HepG2 (cell line): ENCODE data around the gene PIK3CB. TPM values are rescaled to one million over a fixed set of nuclear protein-coding genes. Genes with fewer than 3 reads are reported as not detected.

ENCODE experiments used
- ATAC-seq: fragments of 200-7000 bp; cut with Tn5 transposase; 3 replicates; pipeline ENCODE4 v1.9.1; 2020; ENCODE audit warnings: mild to moderate bottlenecking, moderate library complexity
- BruUV-seq: library from RNA; stranded (reverse); fragments of 400-500 nt; replicated peaks from 2 replicates; lab custom pipeline; 2021; lab: Mats Ljungman, UMichigan
- CTCF ChIA-PET: fragments of 300-600 bp; formaldehyde crosslinking; extraction: SDS; loops from one replicate; lab custom pipeline; 2021; ENCODE audit warnings: low total read pairs, inconsistent platforms, low intra/inter-chr PET ratio; lab: Yijun Ruan, JAX
- POLR2A ChIA-PET: fragments of 350-600 bp; sonication (Branson Sonifier 250); formaldehyde crosslinking; loops from one replicate; lab custom pipeline; 2020; ENCODE audit warnings: antibody characterized with exemption, inconsistent platforms; lab: Yijun Ruan, JAX
- DNase-seq: peaks from one replicate; pipeline ENCODE4 v3.0.0-alpha.2; 2015; ENCODE audit warnings: low spot score
- FAIRE-seq: peaks from 3 replicates; lab custom pipeline; 2011; peaks lifted over from hg19 to GRCh38; lab: Jason Lieb, UNC
- H2AFZ ChIP-seq: one replicate; pipeline ENCODE4 v1.6.1; 2011; ENCODE audit warnings: low read length, inconsistent platforms
- H3K27ac ChIP-seq: fragments of 300-600 bp; 3 replicates; pipeline ENCODE4 v1.8.0; 2011; ENCODE audit warnings: mixed run types, mild to moderate bottlenecking, mixed read lengths, low read length, inconsistent platforms; ENCODE audit not compliant: insufficient read depth; ENCODE audit errors: extremely low read length
- H3K27me3 ChIP-seq, 2 experiments: fragments of 200-600 bp in 1 of 2; 2 replicates in 1 of 2; 3 replicates in 1 of 2; pipeline versions ENCODE4 v1.6.0 to v1.8.0; 2011; ENCODE audit warnings: low read length in 2 of 2, mild to moderate bottlenecking in 2 of 2, moderate library complexity in 2 of 2, inconsistent platforms in 1 of 2; ENCODE audit not compliant: insufficient read depth in 2 of 2, control insufficient read depth in 1 of 2
- H3K36me3 ChIP-seq, 2 experiments: fragments of 200-600 bp in 1 of 2; replicated peaks in 1 of 2; 2 replicates in 1 of 2; 3 replicates in 1 of 2; pipeline versions ENCODE4 v1.5.1 to v1.8.0; 2011; ENCODE audit warnings: low read length in 2 of 2, inconsistent platforms in 1 of 2; ENCODE audit not compliant: insufficient read depth in 2 of 2, control insufficient read depth in 1 of 2
- H3K4me1 ChIP-seq: 2 replicates; pipeline ENCODE4 v1.5.1; 2012; ENCODE audit warnings: low read length, inconsistent platforms; ENCODE audit not compliant: insufficient read depth
- H3K4me2 ChIP-seq: 2 replicates; pipeline ENCODE4 v1.6.0; 2011; ENCODE audit warnings: low read depth, low read length, inconsistent platforms
- H3K4me3 ChIP-seq, 3 experiments: fragments of 200-600 bp in 1 of 3; sonication (generic), shearing (Covaris generic) in 1 of 3; replicated peaks in 1 of 3; 2 replicates each; pipeline ENCODE4 v1.5.1; 2011 to 2016; ENCODE audit warnings: low read length in 3 of 3, inconsistent platforms in 2 of 3, low read depth in 2 of 3, mild to moderate bottlenecking in 2 of 3, control low read depth in 1 of 3, mixed read lengths in 1 of 3; ENCODE audit not compliant: insufficient read depth in 1 of 3
- H3K79me2 ChIP-seq: one replicate; pipeline ENCODE4 v1.6.1; 2011; ENCODE audit warnings: low read length, inconsistent platforms; ENCODE audit not compliant: insufficient read depth
- H3K9ac ChIP-seq: 2 replicates; pipeline ENCODE4 v1.6.0; 2011; ENCODE audit warnings: mild to moderate bottlenecking, low read depth, low read length, inconsistent platforms; ENCODE audit not compliant: insufficient read depth
- H3K9me3 ChIP-seq: 2 replicates; pipeline ENCODE4 v1.5.1; 2012; ENCODE audit warnings: mild to moderate bottlenecking, low read length
- H4K20me1 ChIP-seq: 2 replicates; pipeline ENCODE4 v1.6.0; 2011; ENCODE audit warnings: inconsistent platforms, mild to moderate bottlenecking, low read length, moderate library complexity; ENCODE audit not compliant: insufficient read depth
- AHDC1 ChIP-seq: sonication (generic); formaldehyde crosslinking; IDR thresholded peaks from 2 replicates; pipeline ENCODE4 v1.5.1; 2020; ENCODE audit warnings: mild to moderate bottlenecking, missing genetic modification reagents, borderline replicate concordance
- ARID3A ChIP-seq: IDR thresholded peaks from 2 replicates; pipeline ENCODE4 v1.6.1; 2012; ENCODE audit warnings: low read depth, low read length, improper control_type of control experiment
- DBP ChIP-seq: sonication (generic); formaldehyde crosslinking; IDR thresholded peaks from 2 replicates; pipeline ENCODE4 v1.4.0; 2020; ENCODE audit warnings: missing genetic modification reagents; ENCODE audit errors: not compliant biosample characterization
- KMT2B ChIP-seq: IDR thresholded peaks from 2 replicates; pipeline ENCODE4 v1.6.1; 2016; ENCODE audit warnings: missing genetic modification reagents, missing compliant biosample characterization
- MXD4 ChIP-seq: IDR thresholded peaks from 2 replicates; pipeline ENCODE4 v1.6.1; 2016; ENCODE audit warnings: mild to moderate bottlenecking, missing biosample characterization, missing genetic modification reagents
- RAD21 ChIP-seq: fragments of 450-650 bp; formaldehyde crosslinking; IDR thresholded peaks from 2 replicates; pipeline ENCODE4 v1.5.0; 2020; ENCODE audit warnings: mild to moderate bottlenecking
- SSRP1 ChIP-seq: IDR thresholded peaks from 2 replicates; pipeline ENCODE4 v1.6.1; 2016; ENCODE audit warnings: control low read depth
- SYNCRIP ChIP-seq: fragments of 200-400 bp; formaldehyde crosslinking; IDR thresholded peaks from 2 replicates; pipeline ENCODE4 v1.6.1; 2018; ENCODE audit warnings: mild to moderate bottlenecking, low read depth, low read length; ENCODE audit not compliant: insufficient read depth
- TEAD2 ChIP-seq: sonication (generic); formaldehyde crosslinking; IDR thresholded peaks from 2 replicates; pipeline ENCODE4 v1.9.0; 2021; ENCODE audit warnings: missing genetic modification reagents
- XRCC5 ChIP-seq: fragments of 200-400 bp; formaldehyde crosslinking; optimal IDR thresholded peaks from 2 replicates; pipeline ENCODE3; 2017; ENCODE audit warnings: mild to moderate bottlenecking, low read length
- ZNF282 ChIP-seq: fragments of 450-650 bp; IDR thresholded peaks from 2 replicates; pipeline ENCODE4 v1.6.1; 2018; ENCODE audit not compliant: partially characterized antibody
- ZNF816 ChIP-seq: sonication (generic); formaldehyde crosslinking; IDR thresholded peaks from 2 replicates; pipeline ENCODE4 v1.8.0; 2022; ENCODE audit warnings: missing genetic modification reagents, mild to moderate bottlenecking, borderline replicate concordance
- in situ Hi-C: cut with HindIII; loops from 2 replicates; pipeline ENCODE4 v1.10.0; 2017; ENCODE audit warnings: low pct_unique_long_range_greater_than_20kb; ENCODE audit not compliant: extremely low pct_ligation_motif_present
- intact Hi-C: fragments of 100-400 bp; cut with micrococcal nuclease; formaldehyde crosslinking; loops from one replicate; pipeline ENCODE4 v1.10.0; 2022; ENCODE audit not compliant: unreplicated experiment
- polyA plus RNA-seq, 8 experiments: library from polyadenylated mRNA; depleted of rRNA in 3 of 8; stranded (reverse) in 7 of 8; unstranded in 1 of 8; fragments of >200 nt; fragmentation: Illumina TruSeq in 4 of 8; extraction: Trizol in 4 of 8; gene quantifications; 2 replicates each; pipeline versions ENCODE4 v1.2.1 to v1.2.3, GENCODE V29; 2011 to 2016; ENCODE audit warnings: low read depth in 4 of 8, missing spikeins in 1 of 8, mixed read lengths in 1 of 8; ENCODE audit not compliant: insufficient read depth in 1 of 8
- total RNA-seq, 5 experiments: library from RNA; depleted of rRNA; stranded (reverse); fragments of >200 nt; fragmentation: Illumina TruSeq; extraction: Trizol; gene quantifications; 2 replicates each; pipeline ENCODE4 v1.2.3, GENCODE V29; 2016; ENCODE audit warnings: low read depth in 1 of 5

PIK3CB gene
- total and polyA plus RNA-seq, 2 of the 13 experiments (the other 11 are each of a cell fraction or from before 2014, with no cell fraction given) = 6.6 to 18.7 TPM

GRCh38 chr3:138646513-138646912, 188.2 kb downstream of the PIK3CB start:
- CTCF ChIA-PET = no interaction called here
- Histone ChIP-seq H3K27me3 (no peaks in the 10 kb centered on the region), H3K27ac (no peak overlapping the region), H3K9me3 (peaks cover 17% of the 10 kb centered on the region; the same call in 1 of the 2 replicates), H4K20me1 (no peaks in the 10 kb centered on the region), H3K4me1 (no peaks in the 10 kb centered on the region), H3K4me3 (no peak overlapping the region), H3K36me3 (peaks cover 2 to 14% of the 10 kb centered on the region in 2 experiments; a peak in 3 of 5 replicates), H3K79me2 (no peaks in the 10 kb centered on the region), H3K9ac (no peak overlapping the region), H2AFZ (no peak overlapping the region), H3K4me2 (no peak overlapping the region)
- no peak for ATAC-seq
- BruUV-seq = no TSS peak
- FAIRE-seq = no peak
- DNase-seq = no peak
- intact Hi-C loops (no loop called here), in situ Hi-C loops (no loop called here)
- POLR2A ChIA-PET = no interaction called here
- TF ChIP-seq DBP = no peak
- TF ChIP-seq SSRP1 (CRISPR knock-in tag) = no peak
- TF ChIP-seq MXD4 = no peak
- TF ChIP-seq ZNF282 = no peak
- no peak for TF ChIP-seq SYNCRIP
- TF ChIP-seq ZNF816 (CRISPR knock-in tag) = no peak
- no peak for TF ChIP-seq RAD21 (CRISPR knock-in tag)
- TF ChIP-seq XRCC5 = no peak
- no peak for TF ChIP-seq AHDC1 (CRISPR knock-in tag)
- TF ChIP-seq TEAD2 (CRISPR knock-in tag) = no peak
- no peak for TF ChIP-seq ARID3A
- TF ChIP-seq KMT2B = no peak
